AG08395 (cell line): ENCODE measurements around the gene GGA2.
"Not testable (repeated sequence)": the region's sequence is repeated elsewhere in the genome, so short reads cannot be mapped to it uniquely, and the experiment has no call there.

Experiments
- DNase-seq: peaks from one replicate; pipeline ENCODE4 v3.0.0; 2012; ENCODE audit warnings: mixed read lengths, low spot score

The GGA2 gene

DNA sequence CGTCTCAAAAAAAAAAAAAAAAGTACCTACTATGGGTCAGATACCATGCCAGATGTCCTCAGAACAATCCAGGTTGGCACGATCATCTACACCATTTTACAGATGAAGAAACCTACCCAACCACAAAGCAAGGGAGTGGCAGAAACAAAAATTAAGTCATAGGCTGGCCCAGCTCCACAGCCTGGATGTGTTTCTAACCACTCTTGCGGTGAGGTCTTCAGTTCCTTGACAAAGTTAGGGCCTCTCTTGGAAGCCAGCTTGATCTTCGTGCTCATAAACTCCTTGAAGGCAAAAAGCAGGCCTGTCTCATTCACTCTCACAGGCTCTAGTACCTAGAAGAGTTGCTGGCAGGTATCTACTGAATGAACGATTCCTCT lies 6.2 kb downstream of the GGA2 start:
- DNase-seq: peak; percentile 63

GRCh38 chr16:23502466-23502865 lies 7.8 kb downstream of the GGA2 start:
- DNase-seq: no peak

DNA sequence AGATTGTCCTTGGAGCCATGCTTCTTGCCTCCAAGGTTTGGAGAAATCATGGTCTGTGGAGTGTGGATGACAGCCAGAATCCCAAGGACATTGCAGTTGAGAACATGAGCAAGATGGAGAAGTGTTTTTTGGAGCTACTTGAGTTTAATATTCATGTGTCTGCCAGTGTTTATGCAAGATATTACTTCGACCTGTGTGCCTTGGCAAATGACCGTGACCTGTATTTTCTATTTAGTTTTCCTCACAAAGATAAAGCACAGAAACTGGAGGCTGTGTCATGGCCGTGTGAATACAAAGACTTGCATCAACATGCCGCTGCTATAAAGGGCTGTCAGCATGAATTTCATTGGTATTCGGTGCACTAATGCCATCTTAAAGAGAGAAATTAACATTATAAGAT lies 9.0 kb downstream of the GGA2 start:
- no peak for DNase-seq

- DNase-seq: no peak
Measured at GRCh38 chr16:23500862-23501225, 9.4 kb downstream of the GGA2 start.

DNA sequence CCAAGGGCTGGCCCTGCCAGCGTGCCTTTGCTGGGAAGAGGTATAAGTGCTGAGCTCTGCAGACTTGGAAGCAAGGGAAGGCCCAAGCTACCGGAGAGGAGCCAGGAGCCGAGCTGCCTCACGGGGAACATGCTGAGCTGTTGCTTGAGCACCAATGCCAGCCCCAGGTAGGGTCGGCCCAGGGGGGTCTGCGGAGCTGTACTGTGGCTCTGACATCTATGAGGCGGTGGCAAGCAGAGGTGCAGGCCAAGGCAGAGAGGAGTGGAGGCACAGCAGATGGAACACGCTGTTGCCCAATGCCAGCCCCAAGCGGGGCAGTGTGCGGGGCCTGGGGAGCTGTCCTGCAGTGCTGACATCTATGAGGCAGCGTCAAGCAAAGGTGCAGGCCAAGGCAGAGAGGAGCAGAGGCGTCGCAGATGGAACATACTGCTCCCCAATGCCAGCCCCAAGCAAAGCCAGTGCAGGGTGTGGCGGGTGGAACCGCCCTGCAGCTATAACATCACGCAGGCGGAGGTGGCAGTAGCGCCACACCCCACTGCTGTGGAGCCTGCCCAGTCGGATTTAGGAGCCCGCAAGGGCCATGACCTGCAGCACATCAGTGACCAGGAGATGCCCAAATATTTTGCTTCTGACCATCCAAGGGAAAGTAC lies 10.0 kb downstream of the GGA2 start:
- no peak for DNase-seq

- no peak for DNase-seq
Measured at GRCh38 chr16:23499801-23500200, 10.5 kb downstream of the GGA2 start.

DNA sequence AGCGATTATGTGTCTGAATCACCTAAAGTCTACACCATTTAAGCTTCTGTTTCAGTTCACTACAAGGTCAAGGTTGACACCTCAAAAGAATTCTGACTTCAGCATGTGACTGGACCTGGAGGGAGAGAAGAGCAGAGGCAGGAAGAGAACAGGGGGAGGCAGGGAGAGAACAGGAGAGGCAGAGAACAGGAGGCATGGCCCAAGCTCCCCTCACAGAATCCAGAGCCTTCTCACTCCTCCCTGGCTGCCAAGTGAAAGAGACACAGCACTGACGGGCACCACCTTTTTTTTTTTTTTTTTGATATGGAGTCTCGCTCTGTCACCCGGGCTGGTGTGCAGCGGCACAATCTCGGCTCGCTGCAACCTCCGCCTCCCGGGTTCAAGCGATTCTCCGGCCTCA lies 11.4 kb downstream of the GGA2 start:
- DNase-seq: no peak

GRCh38 chr16:23497543-23497868 lies 12.8 kb downstream of the GGA2 start:
- no peak for DNase-seq

DNA sequence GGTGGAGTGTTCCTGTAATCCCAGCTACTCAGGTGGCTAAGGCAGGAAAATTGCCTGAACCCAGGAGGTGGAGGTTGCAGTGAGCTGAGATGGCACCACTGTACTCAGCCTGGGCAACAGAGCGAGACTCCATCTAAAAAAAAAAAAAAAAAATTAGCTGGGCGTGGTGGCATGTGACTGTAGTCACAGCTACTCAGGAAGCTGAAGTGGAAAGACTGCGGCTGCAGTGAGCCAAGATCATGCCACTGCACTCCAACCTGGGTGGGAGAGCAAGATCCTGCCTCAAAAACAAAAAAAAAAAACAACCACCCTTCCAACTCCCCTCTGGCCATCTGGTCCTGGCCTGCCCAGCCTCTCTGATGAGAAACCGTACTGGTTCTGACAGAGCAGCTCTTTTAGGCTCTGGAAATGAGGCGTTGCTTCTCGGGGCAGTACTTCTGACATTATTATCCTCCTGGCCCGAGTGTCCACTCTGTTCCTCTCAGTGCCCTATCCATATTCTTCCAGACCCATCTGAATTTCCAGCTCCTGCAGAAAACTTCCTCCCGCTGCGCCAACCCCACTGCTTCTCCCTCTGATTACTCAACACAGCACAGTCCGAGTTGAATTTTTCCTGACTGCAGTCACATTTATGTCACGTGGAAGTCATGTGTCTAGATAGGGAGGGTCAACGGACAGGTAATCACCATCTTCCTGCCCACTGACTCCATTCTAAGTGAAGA lies 13.3 kb downstream of the GGA2 start:
- DNase-seq: peak; percentile 89

DNA sequence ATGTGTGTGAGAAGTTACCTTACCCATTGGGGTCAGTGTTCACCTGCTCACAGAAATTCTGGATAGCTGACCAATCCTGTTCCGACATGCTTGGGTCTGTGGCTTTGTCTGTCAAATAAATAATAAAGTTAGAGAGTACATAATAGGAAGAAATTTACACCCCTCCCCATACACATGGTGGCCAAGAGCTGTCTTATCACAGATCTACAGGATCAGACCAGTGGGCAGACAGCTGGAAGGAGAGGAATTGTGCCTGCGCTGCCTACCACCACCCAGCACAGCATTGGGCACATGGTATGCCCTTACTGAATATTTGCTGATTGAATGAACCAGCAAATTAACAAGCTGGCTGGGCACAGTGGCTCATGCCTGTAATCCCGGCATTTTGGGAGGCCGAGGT lies 14.6 kb downstream of the GGA2 start:
- DNase-seq: no peak

DNA sequence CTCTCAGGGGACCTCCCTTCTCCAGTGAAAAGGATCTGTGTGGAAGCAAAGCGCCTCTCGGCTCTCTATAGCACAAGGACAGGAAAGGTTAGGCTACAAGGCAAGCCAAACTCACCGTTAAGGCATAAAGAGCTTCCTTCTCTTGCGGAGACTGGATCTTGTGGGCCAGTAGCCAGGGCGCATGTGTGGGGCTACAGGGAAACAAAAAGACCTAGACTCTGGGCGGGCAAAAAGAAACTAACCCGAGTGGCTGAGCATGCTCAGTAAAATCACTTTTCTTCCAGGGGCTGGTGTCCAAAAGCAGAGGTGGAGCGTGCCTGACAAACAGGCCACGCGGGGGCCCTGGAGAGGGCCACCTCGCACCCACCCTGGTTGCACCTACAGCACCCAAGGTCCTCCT lies 16.1 kb downstream of the GGA2 start:
- no peak for DNase-seq

- peak; percentile 45 for DNase-seq
Measured at GRCh38 chr16:23491490-23492391, 18.6 kb downstream of the GGA2 start.

- no peak for DNase-seq
Measured at GRCh38 chr16:23486480-23486879, 23.8 kb downstream of the GGA2 start.

DNA sequence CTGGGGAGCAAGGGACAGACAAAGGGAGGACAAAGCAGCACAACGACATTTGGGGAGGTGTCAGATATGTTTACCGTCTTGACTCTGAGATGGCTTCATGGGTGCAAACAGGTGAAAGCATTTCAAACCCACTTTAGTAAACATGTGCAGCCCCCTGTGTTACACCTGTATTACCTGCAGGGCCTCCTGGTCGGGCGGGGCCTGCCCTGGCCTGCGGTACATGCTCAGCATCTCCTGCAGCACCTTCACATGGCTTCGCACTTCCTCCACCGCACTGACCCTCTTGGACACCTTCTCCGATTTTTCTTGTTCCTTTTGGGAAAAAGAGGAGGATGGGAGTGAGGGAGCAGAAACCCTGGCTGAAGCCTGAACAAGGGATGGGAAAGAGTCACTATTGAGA lies 24.5 kb downstream of the GGA2 start:
- DNase-seq: no peak

DNA sequence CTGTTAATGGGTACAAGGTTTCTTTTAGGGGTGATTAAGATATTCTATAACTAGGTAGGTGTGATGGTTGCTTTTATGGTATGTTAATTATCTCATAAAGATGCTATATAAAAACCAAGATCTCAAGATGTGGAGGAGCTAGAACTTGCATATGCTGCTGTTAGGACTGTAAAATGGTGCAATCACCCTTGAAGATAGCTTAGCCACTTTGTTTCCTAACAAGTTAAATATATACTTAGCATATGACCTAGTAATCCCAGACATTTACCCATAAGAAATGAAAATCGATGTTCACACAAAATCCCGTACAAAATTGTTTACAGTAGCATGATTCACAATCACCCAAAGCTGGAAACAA lies 25.1 kb downstream of the GGA2 start:
- DNase-seq: no peak

- DNase-seq: no peak
Measured at GRCh38 chr16:23484510-23485256, 25.6 kb downstream of the GGA2 start.

- DNase-seq: not testable (repeated sequence)
Measured at GRCh38 chr16:23483492-23483891, 26.8 kb downstream of the GGA2 start.

DNA sequence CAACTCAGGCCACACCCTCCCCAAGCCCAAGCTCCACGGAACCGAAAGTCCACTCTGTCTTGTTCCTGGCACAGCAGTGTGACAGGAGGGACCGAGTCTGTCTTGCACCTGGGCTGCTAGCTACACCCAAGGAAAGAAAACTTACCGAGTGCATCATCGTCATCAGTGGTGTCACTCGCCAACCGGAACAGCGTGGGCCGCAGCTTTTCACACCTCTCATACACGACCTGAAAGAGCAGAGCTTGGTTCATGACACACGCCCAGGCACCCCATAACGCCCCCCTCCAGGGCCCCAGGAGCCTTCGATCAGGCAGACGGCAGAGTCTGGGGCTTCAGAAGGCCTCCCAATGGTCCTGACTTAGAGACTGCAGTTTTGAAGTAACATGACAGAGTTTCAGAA lies 27.5 kb downstream of the GGA2 start:
- no peak for DNase-seq

GRCh38 chr16:23480257-23480656 lies 30.0 kb downstream of the GGA2 start:
- DNase-seq: no peak

DNA sequence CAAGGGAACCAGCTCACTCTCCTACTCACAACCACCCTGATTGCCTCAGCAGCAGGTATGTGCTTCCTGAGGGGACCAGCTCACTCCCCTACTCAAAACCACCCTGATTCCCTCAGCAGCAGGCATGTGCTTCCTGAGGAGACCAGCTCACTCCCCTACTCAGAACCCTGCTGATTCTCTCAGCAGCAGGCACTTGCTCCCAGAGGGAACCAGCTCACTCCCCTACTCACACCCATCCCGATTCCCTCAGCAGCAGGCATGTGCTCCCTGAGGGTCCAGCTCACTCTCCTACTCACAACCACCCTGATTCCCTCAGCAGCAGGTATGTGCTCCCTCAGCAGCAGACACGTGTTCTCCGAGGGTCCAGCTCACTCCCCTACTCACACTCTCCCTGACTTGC lies 31.2 kb downstream of the GGA2 start:
- DNase-seq: no peak

- DNase-seq: no peak
Measured at GRCh38 chr16:23478566-23478965, 31.7 kb downstream of the GGA2 start.

DNA sequence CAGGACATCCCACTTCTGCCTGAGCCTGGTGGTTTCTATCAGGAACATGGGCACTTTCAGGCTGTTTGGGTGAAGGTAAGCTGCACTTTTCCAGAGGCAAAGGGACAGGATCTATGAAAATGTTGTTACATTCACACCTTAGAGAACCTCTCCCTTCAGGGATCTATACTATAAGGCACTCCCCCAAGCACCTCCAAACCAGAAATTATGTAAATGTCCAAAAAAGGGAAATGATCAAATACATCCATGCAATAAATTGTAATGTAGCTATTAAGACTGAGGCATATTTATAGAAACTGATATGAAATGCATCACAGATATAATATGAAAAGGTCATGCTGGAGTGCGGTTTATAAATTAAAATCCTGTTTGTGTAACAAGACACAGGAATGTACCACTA lies 34.0 kb downstream of the GGA2 start:
- no peak for DNase-seq

- DNase-seq: peak; percentile 13
Measured at GRCh38 chr16:23469814-23470213, 40.5 kb downstream of the GGA2 start.
